Activated CD4-positive, alpha-beta T cell treated with anti-CD3 and anti-CD28 coated beads, Interleukin-2, amount 50 U/mL, for 1 hour (primary cell): Measurements from ENCODE around the gene ATF7.
"Not testable (repeated sequence)": the region's sequence is repeated elsewhere in the genome, so short reads cannot be mapped to it uniquely, and the experiment has no call there.

Experiments used
- DNase-seq: peaks from one replicate; pipeline ENCODE4 v3.0.0-alpha.2; 2020

The ATF7 gene

DNA sequence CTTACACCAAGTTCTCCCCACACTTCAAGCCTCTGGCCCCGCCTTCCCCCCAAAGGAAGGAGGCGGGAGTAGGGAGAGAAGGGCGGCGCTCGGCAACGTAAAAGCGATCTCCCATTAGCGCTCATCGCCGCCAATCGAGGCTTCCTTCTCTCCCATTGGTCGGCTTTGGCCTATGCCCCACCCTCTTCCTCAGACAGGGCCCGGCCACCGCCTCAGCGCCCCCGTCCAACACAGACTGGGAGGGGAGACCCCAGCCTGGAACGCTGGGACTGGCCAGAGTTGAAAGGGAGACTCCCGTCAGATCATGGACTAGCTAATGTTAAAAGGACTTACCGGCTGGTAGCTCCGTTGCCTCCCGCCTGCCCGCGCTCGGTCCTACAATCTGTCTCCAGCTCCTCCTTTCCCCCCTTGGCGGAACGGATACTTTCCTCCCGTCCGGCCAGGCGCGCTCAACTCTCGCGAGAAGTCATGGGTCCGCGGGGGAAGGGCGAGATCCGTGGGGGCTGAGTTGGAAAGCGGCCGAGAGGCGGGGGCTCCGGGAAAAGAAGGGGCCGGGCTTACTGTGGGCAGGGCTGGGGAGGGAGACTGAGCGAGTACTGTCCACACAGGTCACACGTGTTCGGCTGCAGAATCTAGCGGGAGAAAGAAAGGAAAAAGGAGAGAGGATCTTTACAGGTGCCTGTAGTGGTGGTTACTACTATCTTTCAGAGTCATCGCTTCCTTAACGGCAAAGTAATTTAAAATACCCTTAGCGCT is at the start of gene ATF7:
Gene ATF7 (minus strand): TSS at position 437 of the 756 bp plus-strand sequence. CDS start 25,382 bp downstream, outside the sequence.
- DNase-seq, result peak; percentile 99

DNA sequence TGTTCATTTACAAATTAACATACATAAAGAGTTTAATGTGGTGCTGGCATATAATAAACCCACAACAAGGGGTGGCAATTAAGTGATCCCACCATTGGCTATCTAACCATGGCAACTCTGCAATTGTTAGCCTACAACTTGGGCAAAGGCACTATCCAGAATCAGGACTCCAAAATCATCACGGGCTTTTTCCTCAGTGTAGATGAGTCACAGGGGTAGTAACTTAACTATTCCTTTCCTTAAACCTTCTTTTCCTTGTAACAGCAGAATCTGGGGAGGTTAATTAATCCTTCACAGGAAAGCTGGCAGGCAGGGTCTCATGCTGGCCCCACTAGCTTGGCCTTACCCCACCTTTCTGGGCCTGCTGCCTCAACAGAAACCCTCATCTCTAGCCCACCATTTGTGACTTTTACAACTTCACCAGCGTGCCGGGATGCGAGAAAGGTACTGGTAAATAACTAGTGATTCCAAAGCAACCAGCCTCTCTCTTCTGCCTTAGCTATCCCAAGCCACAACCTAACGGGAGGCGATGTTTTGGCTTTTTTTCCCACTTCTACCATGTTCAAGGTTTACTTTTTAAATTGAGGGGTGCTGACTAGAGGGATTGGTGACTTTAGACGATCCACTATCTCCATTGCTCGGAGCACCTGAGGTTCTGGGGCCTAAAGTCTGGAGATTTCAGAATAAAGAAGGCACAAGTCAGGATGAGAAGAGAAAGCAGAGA is 49.0 kb upstream of the ATF7 start:
- DNase-seq, result no peak

DNA sequence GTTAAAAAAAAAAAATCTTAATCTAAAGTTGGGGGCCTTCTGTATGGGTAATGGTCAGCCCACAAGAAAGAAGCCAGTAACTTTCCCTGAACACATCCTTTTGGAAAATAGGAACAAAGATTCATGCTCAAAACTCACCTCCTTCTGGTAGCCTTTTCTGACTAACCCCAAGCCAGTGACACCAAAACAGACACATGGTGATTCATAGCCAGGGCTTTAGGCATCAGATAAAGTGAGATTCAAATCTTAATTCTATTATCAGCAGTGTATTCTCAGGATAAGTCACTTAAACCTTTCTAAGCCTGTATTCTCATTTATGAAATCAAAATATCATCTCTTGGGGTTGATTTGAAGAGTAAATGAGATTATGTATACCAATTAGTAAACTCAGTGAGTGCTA is 44.8 kb upstream of the ATF7 start:
- DNase-seq, result no peak

DNA sequence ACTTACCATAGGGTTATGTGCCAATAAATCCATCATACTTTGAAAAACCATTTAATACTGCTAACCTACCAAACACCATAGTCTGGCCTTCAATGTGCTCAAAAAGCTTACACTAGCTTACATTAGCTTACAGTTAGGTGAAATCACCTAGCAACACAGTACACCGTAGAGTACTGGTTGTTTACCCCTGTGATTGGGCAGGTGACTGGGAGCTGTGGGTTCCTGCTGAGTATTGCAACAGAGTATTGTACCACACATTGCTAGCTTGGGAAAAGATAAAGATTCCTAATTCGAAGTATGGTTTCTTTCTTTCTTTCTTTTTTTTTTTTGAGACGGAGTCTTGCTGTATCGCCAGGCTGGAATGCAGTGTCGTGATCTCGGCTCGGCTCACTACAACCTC is 44.1 kb upstream of the ATF7 start:
- DNase-seq, result no peak

DNA sequence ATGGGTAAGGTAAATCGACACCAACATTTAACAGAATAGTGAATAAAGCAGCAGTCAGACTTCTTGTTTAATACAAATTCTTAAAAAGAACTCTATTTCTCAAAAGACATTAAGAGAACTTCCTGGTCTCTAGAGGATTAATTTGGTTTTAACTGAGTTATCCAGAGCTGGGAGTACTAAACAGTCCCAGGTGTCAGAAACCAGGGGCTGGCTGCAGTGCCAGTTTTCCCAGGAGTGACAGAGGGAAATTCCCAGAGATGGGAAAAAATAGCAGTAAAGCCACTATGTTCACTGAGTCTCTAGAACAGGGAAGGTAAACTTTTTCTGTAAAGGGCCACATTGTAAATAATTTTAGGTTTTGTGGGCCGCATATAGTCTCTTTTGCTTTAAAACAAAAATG is 40.9 kb upstream of the ATF7 start:
- DNase-seq, result no peak

DNA sequence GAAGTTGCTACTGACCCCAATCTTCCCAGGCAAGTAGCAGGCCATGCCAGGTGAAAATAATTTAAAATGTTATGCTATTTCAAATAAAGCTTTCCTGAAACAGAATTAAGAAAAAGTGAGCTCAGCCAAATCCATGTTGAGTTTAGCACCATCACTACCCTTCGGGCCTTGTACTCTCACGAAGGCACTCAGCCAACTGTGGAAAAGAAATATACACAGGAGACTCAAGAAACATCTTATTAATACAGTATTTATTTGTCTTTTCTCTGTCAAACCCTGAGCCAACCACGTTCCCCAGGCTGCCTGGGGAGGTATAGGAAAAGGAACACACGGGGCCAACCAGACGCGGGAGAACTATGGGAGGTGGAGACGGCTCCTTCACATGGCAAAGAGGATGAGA is 38.8 kb upstream of the ATF7 start:
- no peak for DNase-seq

DNA sequence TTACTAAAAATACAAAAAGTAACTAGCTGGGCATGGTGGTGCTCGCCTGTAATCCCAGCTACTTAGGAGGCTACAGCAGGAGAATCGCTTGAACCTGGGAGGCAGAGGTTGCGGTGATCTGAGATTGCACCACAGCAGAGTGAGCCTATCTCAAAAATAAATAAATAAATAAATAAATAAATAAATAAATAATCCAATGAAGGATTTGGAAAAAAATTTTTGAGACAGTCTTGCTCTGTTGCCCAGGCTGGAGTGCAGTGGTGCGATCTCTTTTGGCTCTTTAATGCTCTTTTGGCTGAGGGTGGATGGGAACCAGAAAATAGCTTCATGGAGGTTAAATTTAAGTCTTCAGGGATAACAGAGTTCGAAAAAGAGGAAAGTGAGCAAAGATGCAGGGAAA is 38.0 kb upstream of the ATF7 start:
- no peak for DNase-seq

DNA sequence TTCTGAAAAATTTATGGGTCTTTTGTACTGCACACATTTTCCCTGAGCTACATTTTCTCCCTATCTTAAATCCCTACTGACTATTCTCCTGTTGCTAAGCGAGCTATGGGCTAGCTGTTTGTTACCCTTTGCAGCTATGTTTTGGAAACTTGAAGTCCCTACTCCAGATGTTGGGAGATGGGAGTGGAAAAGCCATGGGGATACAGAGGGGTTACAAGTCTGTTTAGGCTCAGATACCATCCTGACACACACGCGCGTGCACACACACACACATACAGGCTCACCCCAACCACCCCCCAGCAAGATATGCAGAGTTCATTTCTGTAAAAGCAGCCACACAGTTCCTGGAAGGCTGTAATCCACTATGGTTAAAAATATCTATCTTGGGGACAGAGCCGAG is 33.9 kb upstream of the ATF7 start:
- no peak for DNase-seq

DNA sequence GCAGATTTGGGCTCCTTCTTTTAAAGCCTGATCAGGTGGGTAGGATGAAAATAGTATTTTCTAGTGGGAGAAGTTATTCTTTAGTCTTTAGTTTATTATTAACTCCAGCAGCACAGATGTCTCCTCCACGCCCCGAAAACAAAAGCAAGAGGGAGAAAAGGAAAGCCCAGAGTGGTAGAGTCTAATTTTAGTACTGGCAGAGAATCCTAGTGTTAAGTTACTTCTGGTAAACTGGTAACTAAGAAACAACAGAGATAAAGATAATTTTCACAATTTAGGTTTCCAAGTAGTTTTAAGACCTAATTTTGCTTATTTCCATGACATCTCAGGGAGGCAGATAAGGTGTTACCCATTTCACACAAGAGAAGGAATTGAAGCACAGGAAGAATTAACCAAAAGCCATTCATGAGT is 33.4 kb upstream of the ATF7 start:
- DNase-seq, result no peak

DNA sequence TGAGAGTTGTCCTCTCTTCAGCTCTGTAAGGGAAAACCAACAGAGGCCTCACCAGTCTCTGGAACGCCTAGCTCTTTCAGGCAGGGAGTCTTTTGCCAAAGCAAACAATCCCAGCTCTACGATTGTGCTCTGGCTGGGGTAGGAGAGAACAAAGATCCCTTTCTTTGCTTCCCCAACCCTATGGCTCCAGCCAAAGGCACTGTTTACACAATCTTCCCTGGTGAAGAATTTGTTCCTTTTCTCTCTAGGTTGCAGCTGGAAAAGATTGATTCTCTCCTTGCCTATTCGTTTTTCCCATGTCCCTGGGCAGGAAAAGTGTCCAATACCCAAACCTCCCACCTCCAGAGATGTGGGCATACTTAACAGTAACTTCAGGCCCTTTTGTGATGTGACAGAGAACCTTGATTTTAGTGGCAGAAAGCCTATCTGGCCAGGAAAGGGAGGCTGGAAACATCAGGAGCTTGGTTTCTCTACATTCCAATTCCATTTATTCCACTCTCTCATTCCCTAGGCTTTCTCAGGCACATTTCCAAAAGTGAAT is 32.9 kb upstream of the ATF7 start:
- DNase-seq, result no peak

DNA sequence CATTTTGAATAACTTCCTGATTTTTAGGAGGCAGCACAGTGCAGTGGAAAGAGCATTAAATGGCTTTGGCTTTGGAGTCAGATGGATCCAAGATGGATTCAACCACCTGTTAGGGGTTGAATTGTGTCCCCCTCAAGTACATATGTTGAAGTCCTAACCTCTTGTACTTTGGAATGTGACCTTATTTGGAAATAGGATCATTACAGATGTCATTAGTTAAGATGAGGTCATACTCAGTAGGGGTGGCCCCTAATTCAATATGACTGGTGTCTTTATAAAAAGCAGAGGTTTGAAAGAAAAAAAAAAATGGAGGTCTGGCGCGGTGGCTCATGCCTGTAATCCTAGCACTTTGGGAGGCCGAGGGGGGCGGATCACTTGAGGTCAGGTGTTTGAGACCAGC is 30.9 kb upstream of the ATF7 start:
- DNase-seq, result no peak

DNA sequence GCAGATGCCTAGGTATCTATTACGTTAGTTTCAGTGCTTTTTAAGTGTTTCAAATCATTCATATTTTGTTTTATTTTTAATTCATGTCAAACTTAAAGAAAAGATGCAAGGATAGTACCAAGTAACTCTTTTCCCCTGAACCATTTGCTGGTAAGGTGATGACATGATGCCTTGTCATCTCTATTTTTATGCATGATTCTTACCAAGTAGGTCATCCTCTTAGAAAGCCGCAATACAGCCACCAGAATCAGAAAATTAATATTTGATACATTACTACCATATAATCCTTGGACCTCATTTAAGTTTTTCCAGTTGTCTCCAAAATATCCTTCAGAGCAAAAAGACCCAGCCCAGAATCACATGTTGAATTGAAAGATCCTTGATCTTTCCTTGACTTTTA is 27.4 kb upstream of the ATF7 start:
- no peak for DNase-seq

DNA sequence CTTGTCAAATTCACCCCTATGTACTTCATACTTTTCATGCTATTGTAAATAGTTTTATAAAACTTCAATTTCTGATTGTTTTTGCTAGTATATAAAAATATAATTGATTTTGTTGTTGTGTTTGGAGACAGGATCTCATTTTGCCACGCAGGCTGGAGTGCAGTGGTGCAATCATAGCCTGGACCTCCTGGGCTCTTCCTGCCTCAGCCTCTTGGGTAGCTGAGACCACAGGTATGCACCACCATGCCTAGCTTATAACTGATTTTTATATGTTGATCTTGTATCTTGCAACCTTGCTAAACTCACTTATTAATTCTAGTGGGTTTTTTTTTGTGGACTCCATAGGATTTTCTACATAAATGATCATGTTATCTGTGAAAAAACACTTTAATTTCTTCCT is 26.2 kb upstream of the ATF7 start:
- DNase-seq, result no peak

DNA sequence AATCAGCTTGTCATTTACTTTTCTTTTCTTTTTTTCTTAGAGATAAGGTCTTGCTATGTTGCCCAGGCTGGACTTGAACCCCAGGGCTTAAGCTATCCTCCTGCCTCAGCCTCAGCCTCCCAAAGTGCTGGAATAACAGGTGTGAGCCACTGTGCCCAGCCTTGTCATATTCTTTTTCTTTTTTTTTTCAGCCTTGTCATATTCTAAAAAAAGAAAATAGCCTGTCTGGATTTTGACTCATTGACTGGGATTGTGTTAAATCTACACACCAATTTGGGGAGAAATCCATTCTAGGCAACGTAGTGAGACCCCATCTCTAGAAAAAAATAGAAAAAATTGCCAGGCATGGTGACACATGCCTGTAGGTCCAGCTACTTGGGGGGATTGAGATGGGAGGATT is 25.6 kb upstream of the ATF7 start:
- DNase-seq, result no peak

DNA sequence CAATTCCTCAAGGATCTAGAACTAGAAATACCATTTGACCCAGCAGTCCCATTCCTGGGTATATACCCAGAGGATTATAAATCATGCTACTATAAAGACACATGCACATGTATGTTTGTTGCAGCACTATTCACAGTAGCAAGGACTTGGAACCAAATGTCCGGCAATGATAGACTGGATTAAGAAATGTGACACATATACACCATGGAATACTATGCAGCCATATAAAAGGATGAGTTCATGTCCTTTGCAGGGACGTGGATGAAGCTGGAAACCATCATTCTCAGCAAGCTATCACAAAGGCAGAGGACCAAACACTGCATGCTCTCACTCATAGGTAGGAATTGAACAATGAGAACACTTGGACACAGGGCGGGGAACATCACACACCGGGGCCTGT is 20.1 kb upstream of the ATF7 start:
- not testable (repeated sequence) for DNase-seq

DNA sequence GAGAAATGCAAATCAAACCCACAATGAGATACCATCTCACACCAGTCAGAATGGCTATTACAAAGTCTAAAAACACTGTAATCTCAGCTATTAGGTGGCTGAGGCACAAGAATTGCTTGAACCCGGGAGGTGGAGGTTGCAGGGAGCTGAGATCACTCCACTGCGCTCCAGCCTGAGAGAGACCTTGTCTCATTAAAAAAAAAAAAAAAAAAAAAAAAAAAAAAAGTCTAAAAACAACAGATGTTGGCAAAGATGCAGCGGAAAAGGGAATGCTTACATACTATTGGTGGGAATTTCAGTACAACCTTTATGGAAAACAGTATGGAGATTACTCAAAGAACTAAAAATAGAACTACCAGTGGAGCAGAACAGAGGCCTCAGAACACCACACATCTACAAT is 19.0 kb upstream of the ATF7 start:
- no peak for DNase-seq

DNA sequence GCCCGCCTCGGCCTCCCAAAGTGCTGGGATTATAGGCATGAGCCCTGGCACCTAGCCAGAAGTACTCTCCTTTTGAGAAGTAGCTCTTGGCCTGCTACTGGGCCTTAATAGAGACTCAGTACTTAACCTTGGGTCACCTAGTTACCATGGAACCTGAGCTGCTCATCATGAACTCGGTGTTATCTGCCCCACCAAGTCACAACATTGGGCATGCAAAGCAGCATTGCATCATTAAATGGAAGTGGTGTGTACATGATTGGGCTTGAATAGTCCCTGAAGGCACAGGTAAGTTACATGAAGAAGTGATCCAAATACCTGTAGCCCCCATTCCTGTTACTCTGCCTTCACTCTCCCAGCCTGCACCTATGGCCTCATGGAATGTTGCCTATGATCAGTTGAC is 18.0 kb upstream of the ATF7 start:
- no peak for DNase-seq

DNA sequence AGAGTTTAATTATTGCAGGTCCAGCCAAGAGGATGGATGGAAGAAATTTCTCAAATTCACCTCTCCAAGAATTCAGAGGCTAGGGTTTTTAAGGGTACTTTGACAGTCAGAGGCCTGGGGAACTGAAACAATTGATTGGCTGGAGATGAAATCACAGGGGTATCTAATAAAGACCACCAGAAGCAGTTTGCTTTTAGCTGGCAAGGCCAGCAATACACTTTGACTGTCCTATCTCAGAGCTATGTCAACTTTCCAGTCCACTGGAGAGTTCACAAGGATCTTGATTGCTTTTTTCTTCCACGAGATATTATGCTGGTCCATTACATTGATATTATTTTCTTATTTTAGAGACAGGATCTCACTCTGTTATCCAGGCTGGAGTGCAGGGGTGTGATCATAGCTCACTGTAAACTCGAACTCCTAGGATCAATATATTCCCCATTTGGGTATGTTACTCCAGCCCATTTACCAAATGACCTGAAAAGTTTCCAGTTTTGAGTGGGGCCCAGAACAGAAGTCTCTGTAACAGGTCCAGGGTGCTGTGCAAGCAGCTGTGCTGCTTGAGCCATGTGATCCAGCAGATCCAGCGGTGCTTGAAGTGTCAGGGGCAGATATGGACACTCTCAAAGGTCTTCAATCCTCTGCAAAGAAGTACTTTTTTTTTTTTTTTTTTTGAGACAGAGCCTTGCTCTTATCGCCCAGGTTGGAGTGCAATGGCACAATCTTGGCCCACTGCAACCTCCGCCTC is 17.2 kb upstream of the ATF7 start:
- DNase-seq, result no peak

DNA sequence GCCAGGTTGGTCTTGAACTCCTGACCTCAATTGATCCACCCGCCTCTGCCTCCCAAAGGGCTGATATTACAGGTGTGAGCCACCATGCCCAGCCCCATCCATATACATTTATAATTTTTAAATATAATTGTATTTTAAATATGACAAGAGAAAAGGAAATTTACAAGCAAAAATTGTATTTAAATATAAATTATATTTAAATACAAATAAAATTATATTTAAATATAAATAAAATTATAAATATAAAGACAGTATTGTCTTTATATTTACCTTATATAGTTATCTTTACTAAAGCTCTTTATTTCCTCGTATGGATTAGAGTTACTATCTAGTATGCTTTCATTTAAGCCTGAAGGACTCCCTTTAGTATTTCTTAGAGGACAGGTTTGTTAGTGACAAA is 11.9 kb upstream of the ATF7 start:
- no peak for DNase-seq

DNA sequence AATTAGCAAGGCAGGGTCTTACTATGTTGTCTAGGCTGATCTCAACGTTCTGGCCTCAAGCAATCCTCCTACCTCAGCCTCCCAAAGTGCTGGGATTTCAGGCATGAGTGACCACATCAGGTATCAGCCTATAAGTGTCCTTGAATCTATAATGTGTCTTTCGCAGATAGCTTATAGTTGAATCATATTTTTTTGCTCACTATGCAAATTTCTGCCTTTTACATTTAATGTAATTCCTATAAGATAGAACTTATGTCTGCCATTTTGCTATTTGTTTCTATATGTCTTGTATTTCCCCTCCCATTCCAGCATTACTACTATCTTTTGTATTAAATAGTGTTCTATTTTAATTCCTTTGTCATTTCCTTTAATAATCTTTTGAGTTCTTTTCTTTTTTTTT is 10.5 kb upstream of the ATF7 start:
- DNase-seq, result no peak

DNA sequence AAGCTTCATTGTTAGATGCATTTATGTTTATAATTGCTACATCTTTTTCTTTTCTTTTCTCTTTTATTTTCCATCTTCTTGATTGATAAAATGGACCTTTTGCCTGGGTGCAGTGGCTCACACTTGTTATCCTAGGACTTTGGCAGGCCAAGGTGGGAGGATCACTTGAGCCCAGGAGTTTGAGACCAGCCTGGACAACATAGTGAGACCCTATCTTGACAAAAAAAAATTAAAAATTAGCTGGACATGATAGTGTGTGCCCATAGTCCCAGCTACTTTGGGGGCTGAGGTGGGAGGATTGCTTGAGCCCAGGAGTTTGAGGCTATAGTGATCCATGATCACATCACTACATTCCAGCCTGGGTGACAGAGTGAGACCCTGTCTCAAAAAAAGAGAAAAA is 9.5 kb upstream of the ATF7 start:
- not testable (repeated sequence) for DNase-seq

DNA sequence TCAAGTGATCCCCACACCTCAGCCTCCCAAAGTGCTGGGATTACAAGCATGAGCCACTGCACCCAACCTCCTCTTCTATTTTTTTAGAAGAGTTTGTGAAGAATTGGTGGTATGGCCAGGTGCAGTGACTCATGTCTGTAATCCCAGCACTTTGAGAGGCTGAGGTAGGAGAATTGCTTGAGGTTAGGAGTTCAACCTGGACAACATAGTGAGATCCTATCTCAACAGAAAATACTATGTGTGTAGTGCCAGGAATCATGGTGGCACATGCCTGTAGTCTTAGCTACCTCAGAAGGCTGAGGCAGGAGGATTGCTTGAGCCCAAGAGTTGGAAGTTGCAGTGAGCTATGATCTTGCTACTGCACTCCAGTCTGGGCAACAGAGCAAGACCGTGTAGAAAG is 5.5 kb upstream of the ATF7 start:
- no peak for DNase-seq

DNA sequence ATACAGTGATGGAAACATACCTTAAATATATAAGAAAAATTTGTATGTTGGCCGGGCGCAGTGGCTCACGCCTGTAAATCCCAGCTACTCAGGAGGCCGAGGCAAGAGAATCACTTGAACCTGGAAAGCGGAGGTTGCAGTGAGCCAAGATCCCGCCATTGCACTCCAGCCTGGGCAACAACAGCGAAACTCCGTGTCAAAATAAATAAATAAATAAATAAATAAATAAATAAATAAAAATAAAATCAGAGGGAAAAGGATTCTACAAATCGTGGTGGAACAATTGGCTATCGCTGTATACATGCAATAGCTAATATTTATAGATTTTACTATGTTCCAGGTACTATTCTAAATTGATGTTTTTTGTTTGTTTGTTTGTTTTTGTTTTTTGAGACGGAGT is 1.7 kb upstream of the ATF7 start:
- DNase-seq, result no peak

DNA sequence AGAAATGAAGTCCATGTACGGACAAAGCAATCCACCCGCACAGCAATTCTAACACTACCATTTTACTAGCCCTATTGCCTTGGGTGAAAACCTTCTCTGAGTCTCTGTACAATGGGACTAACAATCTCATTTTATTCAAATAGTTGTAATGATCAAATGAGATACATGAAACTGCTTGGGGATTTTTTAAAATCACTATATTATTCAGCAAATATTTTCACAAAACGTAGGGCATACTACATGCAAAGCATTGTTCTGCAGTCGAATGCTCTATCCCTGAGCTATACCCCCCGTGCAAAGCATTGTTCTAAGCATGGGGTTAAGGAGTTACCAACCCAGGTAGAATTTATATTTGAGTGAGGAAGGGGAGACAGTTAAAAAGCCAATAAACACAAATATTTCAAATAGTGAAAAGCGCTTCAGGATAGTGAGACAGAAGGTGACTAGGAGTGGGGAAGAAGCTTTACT is 554 bp upstream of the ATF7 start:
- no peak for DNase-seq
